Stimulated activated CD8-positive, alpha-beta memory T cell treated with anti-CD3 and anti-CD28 coated beads, Interleukin-12 subunit alpha, Interleukin-12 subunit beta, amount 100 ng/mL, for 1 hour (primary cell): ENCODE data around the gene ANXA1.
"Not testable (repeated sequence)": the region's sequence is repeated elsewhere in the genome, so short reads cannot be mapped to it uniquely, and the experiment has no call there.

Experiments
- DNase-seq: peaks from one replicate; pipeline ENCODE4 v3.0.0-alpha.2; 2020; ENCODE audit warnings: low read depth

ANXA1 gene

DNA sequence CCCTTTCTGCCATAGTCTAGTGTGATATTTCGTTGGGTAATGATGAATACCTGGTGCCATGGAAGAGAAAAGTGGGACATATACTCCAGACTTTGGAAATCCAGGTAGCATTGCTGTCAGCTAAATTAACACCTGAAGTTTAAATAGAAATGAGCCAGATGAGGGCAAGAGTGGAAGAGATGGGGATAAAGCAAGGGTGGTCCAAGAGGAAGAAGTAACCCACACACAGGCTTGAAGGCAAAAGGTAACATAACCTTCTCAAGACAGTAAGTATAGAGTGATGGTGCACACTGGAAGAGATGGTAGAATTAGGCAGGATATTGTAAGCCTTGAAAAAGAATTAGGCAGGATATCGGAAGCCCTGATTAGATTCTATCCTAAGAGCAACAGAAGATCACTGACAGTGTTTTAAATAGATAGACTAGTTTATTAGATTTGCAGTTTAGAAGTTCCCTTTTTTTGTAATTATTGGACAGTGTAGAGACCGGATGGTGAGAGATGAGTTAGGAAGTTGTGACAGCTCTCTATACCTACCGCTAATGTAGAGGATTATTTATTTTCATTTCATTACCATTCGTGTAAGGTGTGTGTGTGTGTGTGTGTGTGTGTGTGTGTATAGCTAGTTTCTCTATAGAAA, 16.8 kb downstream of the ANXA1 start:
- no peak for DNase-seq

- no peak for DNase-seq
Measured at GRCh38 chr9:73170185-73170957, 18.7 kb downstream of the ANXA1 start.

- no peak for DNase-seq
Measured at GRCh38 chr9:73172901-73173215, 21.2 kb downstream of the ANXA1 start.

DNA sequence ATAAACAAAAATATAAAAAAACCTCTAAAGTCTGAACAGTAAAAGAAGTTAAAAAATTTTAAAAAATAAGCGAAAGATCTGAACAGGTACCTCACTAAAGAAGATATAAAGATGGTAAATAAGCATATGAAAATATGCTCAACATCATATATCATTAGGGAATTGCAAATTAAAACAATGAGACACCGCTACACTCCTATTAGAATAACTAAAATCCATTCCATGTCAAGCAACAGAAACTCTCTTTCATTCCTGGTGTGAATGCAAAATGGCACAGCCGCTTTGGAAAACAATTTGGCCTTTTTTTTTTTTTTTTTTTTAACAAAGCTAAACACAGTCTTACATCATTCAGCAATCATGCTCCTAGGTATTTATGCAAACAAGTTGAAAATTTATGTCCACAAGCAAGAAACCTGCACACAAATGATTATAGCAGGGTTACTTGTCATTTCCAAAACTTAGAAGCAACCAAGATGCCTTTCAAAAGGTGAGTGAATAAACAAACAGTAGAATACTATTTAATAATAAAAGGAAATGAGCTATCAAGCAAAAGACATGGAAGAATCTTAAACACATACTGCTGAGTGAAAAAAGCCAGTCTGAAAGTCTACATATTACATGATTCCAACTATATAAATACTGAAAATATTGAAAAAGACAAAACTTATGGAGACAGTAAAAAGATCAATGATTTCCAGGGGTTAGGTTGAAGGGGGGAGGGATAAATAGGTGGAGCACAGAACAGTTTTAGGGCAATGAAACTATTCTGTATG, 22.1 kb downstream of the ANXA1 start:
- no peak for DNase-seq

GRCh38 chr9:73174330-73174980, 22.8 kb downstream of the ANXA1 start:
- no peak for DNase-seq

GRCh38 chr9:73176450-73176875, 24.8 kb downstream of the ANXA1 start:
- no peak for DNase-seq

GRCh38 chr9:73178044-73178443, 26.4 kb downstream of the ANXA1 start:
- DNase-seq: no peak

- no peak for DNase-seq
Measured at GRCh38 chr9:73179589-73179988, 27.9 kb downstream of the ANXA1 start.

DNA sequence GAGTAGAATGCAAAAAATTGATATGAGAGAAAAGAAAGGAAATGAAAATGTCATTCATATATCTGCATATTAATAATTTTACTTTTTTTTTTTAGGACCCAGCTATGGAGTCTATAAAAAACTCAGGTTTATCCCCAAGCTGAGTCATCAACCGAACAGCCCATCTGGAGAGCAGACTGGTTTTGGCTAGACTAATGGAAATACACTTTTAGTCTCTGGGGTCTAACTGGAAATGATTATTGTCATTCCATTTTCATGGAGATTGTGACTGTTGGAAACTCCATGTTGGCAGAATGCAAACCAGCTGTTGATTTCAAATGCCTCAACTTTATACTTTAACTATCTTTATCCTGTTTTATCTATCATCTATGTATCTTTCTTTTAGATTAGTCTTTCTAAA, 28.7 kb downstream of the ANXA1 start:
- DNase-seq: no peak

- DNase-seq: no peak
Measured at GRCh38 chr9:73182928-73183327, 31.3 kb downstream of the ANXA1 start.

- DNase-seq: no peak
Measured at GRCh38 chr9:73183428-73183827, 31.8 kb downstream of the ANXA1 start.

DNA sequence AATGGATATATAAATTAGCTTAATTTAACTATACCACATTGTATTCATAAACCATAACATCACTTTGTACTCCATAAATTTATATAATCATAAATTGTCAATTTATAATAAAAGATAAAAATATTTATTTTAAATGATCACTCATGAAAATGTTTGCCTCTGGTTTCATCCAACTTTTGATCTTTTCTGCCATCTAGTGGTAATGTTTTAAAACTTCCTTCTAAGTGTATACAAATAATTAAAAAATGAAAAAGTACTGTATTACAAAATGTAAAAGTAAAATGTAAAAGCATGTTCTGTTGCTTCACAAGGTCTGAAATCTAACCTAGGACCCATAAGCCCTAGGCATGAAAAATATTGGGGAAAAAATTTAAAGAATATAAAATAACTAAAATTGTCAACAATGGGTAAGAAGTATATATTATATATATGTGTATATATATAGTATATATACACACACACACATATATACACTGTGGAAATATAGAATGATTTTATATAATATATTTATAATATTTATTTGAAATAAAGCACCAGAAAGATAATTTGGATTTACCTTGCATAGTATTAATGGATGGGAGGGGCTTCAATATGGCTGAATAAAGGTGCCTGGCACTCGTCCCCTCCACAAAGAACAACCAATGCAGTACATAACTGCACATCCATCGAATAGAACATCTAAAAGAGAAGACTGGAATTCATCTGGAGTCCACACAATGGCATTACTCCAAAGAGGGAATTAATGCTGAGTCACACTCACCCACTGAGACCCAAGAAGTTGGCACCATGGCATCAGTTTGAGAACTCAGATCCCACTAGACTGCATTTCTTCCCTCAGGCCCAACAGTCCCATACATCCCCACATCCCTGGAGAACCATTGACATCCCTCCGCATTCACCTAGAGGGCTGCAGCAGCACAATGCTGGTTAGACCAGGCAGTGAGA, 32.5 kb downstream of the ANXA1 start:
- DNase-seq: no peak

GRCh38 chr9:73191109-73191508, 39.4 kb downstream of the ANXA1 start:
- DNase-seq: not testable (repeated sequence)

DNA sequence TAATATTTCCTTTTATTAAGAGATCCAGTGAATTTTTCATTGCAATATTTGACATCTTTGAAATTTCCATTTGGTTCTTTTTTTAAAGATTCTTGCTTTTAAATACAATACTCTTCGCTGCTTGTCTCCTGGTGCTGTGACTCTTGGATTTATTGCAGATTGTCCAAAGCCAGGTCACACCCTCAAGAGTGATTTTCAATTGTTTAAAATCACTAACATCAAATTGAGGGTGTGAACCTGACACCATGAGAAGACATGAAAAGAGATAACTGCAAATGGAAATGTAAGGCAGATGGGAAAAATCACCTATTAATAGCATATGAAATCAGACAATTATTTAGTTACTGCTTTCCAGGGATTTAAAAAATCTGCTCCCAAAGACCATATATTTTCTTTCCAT, 42.6 kb downstream of the ANXA1 start:
- DNase-seq: no peak

- DNase-seq: no peak
Measured at GRCh38 chr9:73199448-73199847, 47.8 kb downstream of the ANXA1 start.

DNA sequence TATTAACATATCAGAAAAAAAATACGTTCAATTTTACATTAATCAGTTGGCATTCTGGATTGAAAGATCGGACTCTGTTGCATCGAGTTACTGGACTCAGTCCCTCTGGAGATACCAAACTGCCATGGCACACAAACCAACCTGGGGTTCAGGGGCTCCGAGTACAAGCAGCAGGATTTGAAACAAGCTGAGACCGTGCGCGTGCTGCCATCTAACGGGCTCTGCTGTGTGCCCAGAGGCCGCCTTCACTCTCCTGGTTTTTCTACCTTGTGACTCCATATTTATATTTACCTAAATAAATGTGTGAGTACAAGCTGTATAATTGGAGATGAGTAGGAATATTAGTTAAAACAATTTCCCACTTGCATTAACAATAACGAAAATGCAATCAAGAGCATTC, 48.2 kb downstream of the ANXA1 start:
- DNase-seq: no peak

- DNase-seq: no peak
Measured at GRCh38 chr9:73200694-73201452, 49.2 kb downstream of the ANXA1 start.

DNA sequence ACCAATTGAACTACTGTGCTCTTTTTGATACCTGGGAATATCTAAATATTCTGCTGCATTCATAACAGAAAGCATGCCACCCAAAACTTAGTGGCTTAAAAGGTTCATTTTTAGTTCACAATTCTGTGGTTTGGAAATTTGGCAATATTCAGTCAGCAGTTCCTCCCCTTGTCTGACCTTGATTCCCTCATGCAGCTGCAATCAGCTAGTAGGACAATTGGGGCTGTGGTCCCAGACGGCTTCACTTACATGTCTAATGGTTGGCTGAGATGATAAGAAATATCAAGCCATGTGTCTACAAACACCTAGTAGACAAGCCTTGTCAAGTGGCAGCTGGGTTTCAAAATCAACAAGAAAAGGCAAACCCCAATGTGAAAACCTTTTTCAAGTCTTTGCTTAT, 51.3 kb downstream of the ANXA1 start:
- DNase-seq: no peak

DNA sequence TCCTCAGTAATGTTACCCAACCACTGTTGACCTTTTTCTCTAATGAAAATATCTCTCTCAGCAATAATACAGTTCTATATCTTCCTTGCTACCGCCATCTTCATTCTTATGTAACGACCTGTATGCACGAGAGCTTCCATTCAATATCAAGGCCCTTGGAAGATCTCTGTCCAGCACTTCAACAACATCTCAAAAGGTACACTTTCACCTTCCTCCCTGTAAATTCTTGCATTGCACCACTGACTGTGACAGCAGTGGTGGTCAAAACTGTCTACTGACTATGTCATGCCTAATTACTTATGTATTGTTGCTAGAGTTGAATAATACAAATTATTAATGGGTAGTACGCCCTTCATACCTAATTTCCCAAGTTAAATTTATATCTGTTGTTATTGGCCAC, 53.3 kb downstream of the ANXA1 start:
- DNase-seq: no peak

DNA sequence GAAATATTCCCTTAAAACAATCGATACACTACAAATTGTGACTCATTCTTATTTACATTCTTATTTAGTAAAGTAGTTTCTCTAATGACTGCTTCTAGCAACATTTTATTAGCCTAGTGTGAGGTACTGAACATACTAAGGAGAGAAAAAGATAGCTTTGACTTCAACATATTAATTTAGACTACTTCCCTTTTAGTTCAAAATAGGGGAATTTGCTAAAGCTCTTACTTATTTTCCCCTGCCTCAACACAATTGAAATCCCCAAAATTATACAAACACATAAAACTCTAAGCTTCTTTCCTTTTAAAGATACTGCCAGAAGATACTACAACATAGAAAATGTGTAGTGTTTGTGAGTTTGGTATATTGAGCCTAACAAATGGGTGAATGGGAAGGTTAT, 55.2 kb downstream of the ANXA1 start:
- DNase-seq: no peak
